ENCODE measurements around the gene CENPB. TPM values are rescaled to one million over a fixed set of nuclear protein-coding genes. Genes with fewer than 3 reads are reported as not detected.

The CENPB gene
- total and polyA plus RNA-seq, 8 donors = 24.5 to 130 (median 69.2) TPM

- Histone ChIP-seq H3K4me1 (peaks cover 26 to 73% (median 54%) of the 10 kb centered on the region in 4 donors), H3K27ac (peak overlapping the region in 4 of 5 donors; percentile 10 to 94 (median 78)), H3K36me3 (peaks cover 0 to 5% (median 0%) of the 10 kb centered on the region in 4 donors), H3K4me3 (peak overlapping the region in 3 of 4 donors; percentile 73 to 85 (median 76)), H3K9me3 (no peaks in the 10 kb centered on the region), H3K27me3 (no peaks in the 10 kb centered on the region)
- no peak for TF ChIP-seq POLR2A (IDR thresholded peaks at IDR 0.05)
- peak in 1 of 2 donors; percentile 61 for DNase-seq
- 59 to 76% (median 69%) methylated on average over 3 of the region's 3 CpGs for WGBS, 5 donors
- intact Hi-C loops (cut with DNase I; ENCODE audit: low total_unique reads) = loop anchor here (10.0 kb wide), 1 partner anchor 91 kb away; no protein-coding TSS in a partner anchor
These were observed 21.2 kb downstream of the CENPB start for GRCh38 chr20:3765171-3765882.

DNA sequence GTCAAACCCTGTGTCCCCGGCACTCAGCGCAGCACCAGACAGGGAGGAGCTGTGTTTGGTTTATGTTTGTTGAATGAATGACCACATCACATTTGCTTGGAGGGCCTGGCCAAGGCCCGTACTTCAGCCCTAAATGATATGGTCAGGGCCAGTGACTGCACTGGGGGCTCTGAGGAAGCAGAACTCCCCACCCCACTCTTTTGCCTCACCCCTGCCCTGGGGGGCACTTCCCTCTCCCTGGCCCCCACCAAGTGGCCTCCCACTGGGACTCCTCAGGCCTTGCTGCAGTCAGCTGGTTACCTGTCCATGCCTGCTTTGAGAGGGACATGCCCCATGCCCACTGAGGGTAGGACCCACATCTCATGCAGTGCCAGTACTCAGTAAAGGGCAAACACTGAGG, 21.9 kb downstream of the CENPB start:
- no peak for TF ChIP-seq POLR2A (IDR thresholded peaks at IDR 0.05)
- no peak for TF ChIP-seq POLR2AphosphoS5 (IDR thresholded peaks at IDR 0.05)
- TF ChIP-seq, protein P1, sequence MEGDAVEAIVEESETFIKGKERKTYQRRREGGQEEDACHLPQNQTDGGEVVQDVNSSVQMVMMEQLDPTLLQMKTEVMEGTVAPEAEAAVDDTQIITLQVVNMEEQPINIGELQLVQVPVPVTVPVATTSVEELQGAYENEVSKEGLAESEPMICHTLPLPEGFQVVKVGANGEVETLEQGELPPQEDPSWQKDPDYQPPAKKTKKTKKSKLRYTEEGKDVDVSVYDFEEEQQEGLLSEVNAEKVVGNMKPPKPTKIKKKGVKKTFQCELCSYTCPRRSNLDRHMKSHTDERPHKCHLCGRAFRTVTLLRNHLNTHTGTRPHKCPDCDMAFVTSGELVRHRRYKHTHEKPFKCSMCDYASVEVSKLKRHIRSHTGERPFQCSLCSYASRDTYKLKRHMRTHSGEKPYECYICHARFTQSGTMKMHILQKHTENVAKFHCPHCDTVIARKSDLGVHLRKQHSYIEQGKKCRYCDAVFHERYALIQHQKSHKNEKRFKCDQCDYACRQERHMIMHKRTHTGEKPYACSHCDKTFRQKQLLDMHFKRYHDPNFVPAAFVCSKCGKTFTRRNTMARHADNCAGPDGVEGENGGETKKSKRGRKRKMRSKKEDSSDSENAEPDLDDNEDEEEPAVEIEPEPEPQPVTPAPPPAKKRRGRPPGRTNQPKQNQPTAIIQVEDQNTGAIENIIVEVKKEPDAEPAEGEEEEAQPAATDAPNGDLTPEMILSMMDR (IDR thresholded peaks at IDR 0.05) = no peak
- TF ChIP-seq EP300 (IDR thresholded peaks at IDR 0.05) = no peak
- intact Hi-C loops (cut with DNase I; ENCODE audit: low total_unique reads) = loop anchor here (10.0 kb wide), 1 partner anchor 90 kb away; no protein-coding TSS in a partner anchor
- Histone ChIP-seq H3K9me3 (no peaks in the 10 kb centered on the region), H3K27ac (peak overlapping the region in 4 of 5 donors; percentile 31 to 94 (median 36)), H3K4me3 (no peak overlapping the region), H3K36me3 (peaks cover 0 to 5% (median 2%) of the 10 kb centered on the region in 4 donors), H3K4me1 (peaks cover 26 to 80% (median 54%) of the 10 kb centered on the region in 4 donors), H3K27me3 (no peaks in the 10 kb centered on the region)
- WGBS, 5 donors = 83 to 97% (median 93%) methylated on average over 3 of the region's 3 CpGs
- DNase-seq = no peak

DNA sequence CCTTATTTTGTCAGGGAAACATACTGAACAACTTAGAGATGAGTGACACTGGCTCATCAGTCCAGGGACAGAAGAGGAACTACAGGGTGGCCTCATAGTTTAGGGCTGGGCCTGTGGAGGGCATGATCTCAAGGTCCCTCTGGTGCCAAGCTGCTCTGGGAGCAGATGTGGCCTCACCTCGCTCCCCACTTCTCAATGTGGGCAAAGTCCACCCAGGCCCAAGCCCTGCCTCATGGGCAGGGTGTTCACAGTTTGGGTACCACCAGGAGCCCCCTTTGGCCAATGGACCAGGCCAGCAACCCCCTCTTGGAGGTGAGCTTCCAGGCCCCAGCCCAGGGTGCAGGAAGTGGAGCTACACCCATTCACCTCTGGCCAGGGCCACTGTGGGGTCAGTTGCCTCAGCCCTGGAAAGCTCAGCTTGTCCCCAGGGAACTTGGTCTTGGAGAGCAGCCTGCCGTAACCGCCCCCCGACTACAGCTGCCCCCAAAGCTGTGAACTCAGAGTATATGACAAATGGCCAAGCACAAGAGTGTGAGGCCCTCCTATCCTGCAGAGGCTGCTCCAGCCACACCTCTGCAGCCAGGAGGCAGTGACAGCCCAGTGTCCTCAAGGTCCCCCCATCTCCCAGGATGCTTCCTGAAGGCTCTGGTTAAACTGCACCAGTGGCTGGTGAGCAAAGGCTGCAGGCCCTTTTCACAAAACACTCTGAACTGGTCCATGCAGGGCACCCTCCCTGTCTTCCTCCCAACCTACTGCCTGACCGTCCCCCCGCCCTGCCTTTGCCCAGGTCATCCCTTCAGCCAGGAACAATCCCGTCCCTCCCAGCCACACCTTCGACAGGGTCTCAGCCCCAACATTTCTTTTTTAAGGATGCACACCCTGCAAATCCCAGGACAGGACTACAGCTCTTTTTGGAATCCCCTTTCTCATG, 22.6 kb downstream of the CENPB start:
- peak in 1 of 2 donors; percentile 12 for DNase-seq
- H3K27ac ChIP-seq = peak overlapping the region in 4 of 5 donors; percentile 14 to 94 (median 44)
- TF ChIP-seq POLR2A (IDR thresholded peaks at IDR 0.05) (no peak), EP300 (IDR thresholded peaks at IDR 0.05) (no peak), POLR2AphosphoS5 (IDR thresholded peaks at IDR 0.05) (no peak)
- TF ChIP-seq, protein P1 (IDR thresholded peaks at IDR 0.05) = no peak
- peaks cover 0 to 10% (median 3%) of the 10 kb centered on the region in 4 donors for H3K36me3 ChIP-seq
- WGBS, 5 donors = 77 to 90% (median 84%) methylated on average over 8 of the region's 8 CpGs
- intact Hi-C loops (cut with DNase I; ENCODE audit: low total_unique reads) = loop anchor here (10.0 kb wide), 1 partner anchor 89 kb away; no protein-coding TSS in a partner anchor
- no peaks in the 10 kb centered on the region for H3K27me3 ChIP-seq
- H3K9me3 ChIP-seq = no peaks in the 10 kb centered on the region
- H3K4me1 ChIP-seq = peaks cover 21 to 78% (median 52%) of the 10 kb centered on the region in 4 donors
- H3K4me3 ChIP-seq = no peak overlapping the region

DNA sequence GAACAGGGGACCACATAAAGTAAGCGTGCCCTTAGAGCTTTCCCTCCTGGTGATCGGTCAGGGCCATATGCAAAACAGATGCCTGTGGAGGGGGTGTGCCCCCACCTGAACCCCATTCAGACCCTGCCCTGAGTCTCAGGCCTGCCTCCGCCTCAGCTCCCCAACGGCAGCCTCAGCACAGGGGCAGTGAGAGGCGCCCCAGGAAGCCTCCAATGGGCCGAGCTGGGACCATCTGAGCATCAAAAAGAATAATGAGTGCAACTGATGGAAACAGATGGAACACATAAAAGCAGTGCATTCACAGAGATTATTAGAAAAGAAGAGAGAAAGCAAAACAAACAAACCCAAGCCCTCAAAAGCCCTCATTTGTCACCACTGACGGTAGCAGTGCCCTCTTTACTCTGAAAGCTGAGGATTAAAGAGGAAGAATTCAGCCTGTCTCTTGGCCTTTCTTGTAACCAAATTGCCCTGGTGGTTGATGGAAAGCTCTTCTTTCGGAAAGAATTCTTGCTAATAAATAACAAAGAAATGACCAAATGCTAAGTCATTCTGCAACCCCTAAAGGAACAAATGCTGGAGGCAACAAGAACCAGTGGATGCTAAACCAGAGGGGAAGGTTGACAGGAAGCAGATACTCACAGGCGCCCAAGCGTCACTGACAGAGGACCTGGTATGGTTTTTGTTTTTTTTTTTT, 25.7 kb downstream of the CENPB start:
- intact Hi-C loops (cut with DNase I; ENCODE audit: low total_unique reads) = loop anchor here (10.0 kb wide), 1 partner anchor 86 kb away; no protein-coding TSS in a partner anchor
- Histone ChIP-seq H3K4me1 (peaks cover 7 to 58% (median 26%) of the 10 kb centered on the region in 4 donors), H3K9me3 (no peaks in the 10 kb centered on the region), H3K27ac (peak overlapping the region in 4 of 5 donors; percentile 20 to 94 (median 32)), H3K27me3 (no peaks in the 10 kb centered on the region), H3K4me3 (no peak overlapping the region), H3K36me3 (peaks cover 12 to 38% (median 24%) of the 10 kb centered on the region in 4 donors)
- 65 to 83% (median 78%) methylated on average over 10 of the region's 10 CpGs for WGBS, 5 donors
- DNase-seq = peak in 1 of 2 donors; percentile 7
- TF ChIP-seq POLR2AphosphoS5 (IDR thresholded peaks at IDR 0.05) (peak in 1 of 3 donors; percentile 51), POLR2A (IDR thresholded peaks at IDR 0.05) (no peak)
- TF ChIP-seq, protein P1 (IDR thresholded peaks at IDR 0.05) = no peak
